Tibial artery (tissue), 4 donors: Measurements from ENCODE around the gene EIF1AX.

Experiments used
- DNase-seq, 2 donors: peaks; one replicate each; pipeline ENCODE4 v3.0.0-alpha.2; 2019
- H3K27ac ChIP-seq, 2 donors: fragments of 200-600 bp; sonication (generic) in 1 of 2; 1 replicate in 1 of 2; 2 replicates in 1 of 2; pipeline ENCODE4 v1.5.1; 2018 to 2019; ENCODE audit warnings: mild to moderate bottlenecking in 1 of 2
- H3K27me3 ChIP-seq, 2 donors: fragments of 200-600 bp; sonication (generic) in 1 of 2; one replicate each; pipeline versions ENCODE4 v1.5.1 to v1.6.0; 2016 to 2019
- H3K36me3 ChIP-seq, 3 donors: fragments of 200-600 bp; sonication (generic) in 2 of 3; one replicate each; pipeline ENCODE4 v1.5.1; 2016 to 2019; ENCODE audit warnings: mild to moderate bottlenecking in 2 of 3
- H3K4me1 ChIP-seq, 4 donors: fragments of 200-600 bp; sonication (generic) in 2 of 4; 1 replicate in 3 of 4; 2 replicates in 1 of 4; pipeline ENCODE4 v1.5.1; 2016 to 2019
- H3K4me3 ChIP-seq, 2 donors: fragments of 200-600 bp; sonication (generic) in 1 of 2; 1 replicate in 1 of 2; 2 replicates in 1 of 2; pipeline ENCODE4 v1.5.1; 2018 to 2019; ENCODE audit warnings: mild to moderate bottlenecking in 2 of 2
- H3K9me3 ChIP-seq, 3 donors: fragments of 200-600 bp; sonication (generic) in 1 of 3; one replicate each; pipeline ENCODE4 v1.5.1; 2016 to 2019
- CTCF ChIP-seq, 2 experiments: fragments of 200-600 bp in 1 of 2; fragments of 450-650 bp in 1 of 2; IDR thresholded peaks; one replicate each; pipeline ENCODE4 v1.5.1; 2017 to 2019; ENCODE audit warnings: antibody characterized with exemption in 2 of 2, mild to moderate bottlenecking in 1 of 2, moderate library complexity in 1 of 2
- intact Hi-C: fragments of 100-400 bp; cut with DNase I; formaldehyde crosslinking; loops from one replicate; pipeline ENCODE4 v1.15.0; 2023; ENCODE audit warnings: low total_unique reads

EIF1AX gene

DNA sequence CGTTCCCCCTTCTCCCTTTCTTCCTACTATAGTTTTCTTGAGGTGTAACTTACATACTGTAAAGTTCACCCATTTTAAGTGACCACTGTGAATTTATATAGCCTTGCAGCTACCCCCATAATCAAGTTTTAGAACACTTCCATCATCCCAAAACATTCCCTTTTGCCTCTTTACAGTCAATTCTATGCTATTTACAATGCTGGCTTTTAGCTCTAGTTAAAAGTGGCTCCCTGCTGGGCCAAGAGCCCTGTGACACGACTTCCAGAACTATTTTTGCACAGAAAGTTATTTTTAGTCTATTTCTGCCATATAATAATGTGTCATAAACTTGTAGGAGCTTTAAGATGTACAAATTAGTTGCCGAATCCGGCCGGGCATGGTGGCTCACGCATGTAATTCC is 51.8 kb downstream of the EIF1AX start:
- TF ChIP-seq CTCF (IDR thresholded peaks at IDR 0.05), result no peak
- Histone ChIP-seq H3K27ac (no peak overlapping the region), H3K4me3 (no peak overlapping the region), H3K9me3 (no peaks in the 10 kb centered on the region), H3K27me3 (no peaks in the 10 kb centered on the region), H3K4me1 (no peaks in the 10 kb centered on the region), H3K36me3 (no peaks in the 10 kb centered on the region)
- intact Hi-C loops, result no loop called here
- DNase-seq, result no peak

DNA sequence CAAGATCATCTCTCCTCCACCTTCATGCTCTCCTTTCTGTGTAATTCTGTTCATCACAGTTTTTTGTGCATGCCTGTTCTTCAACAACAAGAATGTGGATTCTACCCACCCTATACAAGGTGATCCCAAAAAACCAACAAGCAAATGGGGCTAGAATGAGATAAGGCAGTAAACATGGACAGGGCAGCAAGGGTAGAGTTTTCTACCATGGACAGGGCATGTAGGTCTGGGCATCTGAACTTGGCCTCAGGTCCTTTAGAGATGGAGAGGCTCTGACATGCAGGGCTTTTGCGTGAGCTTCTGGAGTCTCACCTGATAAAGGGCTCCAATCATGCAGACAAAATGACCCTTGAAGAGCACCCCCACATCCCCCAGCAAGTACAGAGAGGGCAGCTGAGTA is 61.4 kb downstream of the EIF1AX start:
- no peak for TF ChIP-seq CTCF (IDR thresholded peaks at IDR 0.05)
- H3K27me3 ChIP-seq, result no peaks in the 10 kb centered on the region
- no peaks in the 10 kb centered on the region for H3K4me1 ChIP-seq
- no peak for DNase-seq
- H3K27ac ChIP-seq, result no peak overlapping the region
- intact Hi-C loops, result no loop called here
- H3K9me3 ChIP-seq, result no peaks in the 10 kb centered on the region
- no peaks in the 10 kb centered on the region for H3K36me3 ChIP-seq
- no peak overlapping the region for H3K4me3 ChIP-seq
